Eye (tissue), 1 donor: Measurements from ENCODE around the gene MED9.
A peak's percentile ranks its signal among the peaks of the same experiment; 100 is the strongest.
"Not testable (repeated sequence)": the region's sequence is repeated elsewhere in the genome, so short reads cannot be mapped to it uniquely, and the experiment has no call there.

Experiments
- DNase-seq: peaks from one replicate; pipeline ENCODE4 v3.0.0-alpha.2; 2015

MED9 gene

DNA sequence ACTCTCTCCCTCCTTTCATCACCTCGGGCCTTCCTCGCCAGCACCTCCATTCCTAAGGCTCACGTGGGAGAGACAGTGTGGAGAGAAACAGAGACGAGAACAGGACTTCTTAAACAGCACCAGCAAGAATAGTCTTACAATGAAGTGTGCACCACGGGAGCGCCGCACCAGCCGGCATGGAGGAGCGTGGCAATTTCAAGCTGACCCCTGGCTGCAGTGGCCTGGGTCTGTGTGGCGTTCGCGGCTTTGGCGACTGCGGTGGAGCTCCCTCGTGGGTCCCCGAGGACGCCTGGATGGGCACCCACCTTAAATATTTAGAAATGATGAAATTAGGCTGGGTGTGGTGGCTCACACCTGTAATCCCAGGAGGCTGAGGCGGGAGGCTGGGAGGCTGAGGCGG, 20.5 kb upstream of the MED9 start:
- DNase-seq: no peak

DNA sequence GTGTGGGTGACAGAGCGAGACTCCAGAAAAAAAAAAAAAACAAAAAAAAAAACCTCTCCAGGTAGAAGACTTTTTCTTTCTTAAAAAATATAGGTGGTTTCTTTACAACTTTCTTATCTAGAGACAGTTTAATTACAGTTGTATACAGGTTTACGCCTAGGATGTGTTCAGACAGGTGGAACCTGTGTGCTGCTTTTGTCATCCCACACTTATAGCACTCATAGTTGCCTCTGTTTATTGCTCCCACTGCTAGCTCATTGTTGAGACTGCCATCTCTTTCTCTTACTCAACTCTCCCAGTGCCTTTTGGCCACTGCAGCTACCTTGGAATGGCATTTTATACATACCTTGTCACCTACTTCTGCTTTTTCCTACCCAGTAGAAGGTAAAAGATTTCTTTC, 19.1 kb upstream of the MED9 start:
- no peak for DNase-seq

DNA sequence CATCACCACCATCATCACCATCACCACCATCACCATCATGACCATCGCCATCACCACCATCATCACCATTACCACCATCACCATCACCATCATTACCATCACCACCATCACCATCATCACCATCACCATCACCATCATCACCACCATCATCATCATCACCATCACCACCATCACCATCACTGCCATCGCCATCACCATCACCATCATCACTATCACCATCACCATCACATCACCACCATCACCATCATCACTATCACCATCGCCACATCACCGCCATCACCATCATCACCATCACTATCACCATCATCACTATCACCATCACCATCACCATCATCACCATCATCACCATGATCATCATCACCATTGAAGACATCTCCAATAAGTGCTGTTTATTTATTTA, 16.8 kb upstream of the MED9 start:
- no peak for DNase-seq

DNA sequence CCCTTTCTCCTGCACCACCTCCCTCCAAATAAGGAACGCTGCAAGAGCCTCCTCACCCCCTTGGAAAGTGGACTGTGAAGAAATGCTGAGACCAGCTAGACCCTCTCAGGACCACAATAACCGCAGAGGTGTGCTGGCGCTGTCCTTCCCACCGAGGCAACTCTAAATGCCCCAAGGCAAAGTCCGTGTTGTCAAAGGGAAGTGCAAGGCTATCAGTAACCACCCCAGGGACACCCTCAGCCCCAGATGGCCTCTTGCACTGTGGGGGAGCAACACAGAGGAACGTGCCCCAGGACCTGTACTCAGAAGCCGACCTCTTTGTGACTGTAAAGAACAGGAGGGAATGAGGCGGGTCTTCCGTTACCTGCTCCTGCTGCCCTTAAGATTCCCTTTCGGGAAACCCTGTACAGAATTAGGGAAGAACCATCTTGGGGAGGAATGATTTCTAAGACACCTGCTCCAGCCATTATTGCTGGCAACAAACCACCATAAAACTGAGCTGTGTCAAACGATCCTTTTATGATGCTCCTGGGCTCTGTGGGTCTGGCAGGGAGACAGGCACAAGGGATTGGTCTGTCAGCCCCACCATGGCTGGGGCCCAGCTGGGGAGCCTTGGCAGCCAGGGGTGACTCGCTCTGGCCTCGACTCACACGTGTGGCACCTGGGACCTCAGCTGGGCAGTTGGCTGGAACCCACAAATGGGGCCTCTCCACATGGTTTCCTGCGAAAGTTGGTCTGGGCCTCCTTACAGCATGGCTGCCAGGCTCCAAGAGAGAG, 14.6 kb upstream of the MED9 start:
- no peak for DNase-seq

DNA sequence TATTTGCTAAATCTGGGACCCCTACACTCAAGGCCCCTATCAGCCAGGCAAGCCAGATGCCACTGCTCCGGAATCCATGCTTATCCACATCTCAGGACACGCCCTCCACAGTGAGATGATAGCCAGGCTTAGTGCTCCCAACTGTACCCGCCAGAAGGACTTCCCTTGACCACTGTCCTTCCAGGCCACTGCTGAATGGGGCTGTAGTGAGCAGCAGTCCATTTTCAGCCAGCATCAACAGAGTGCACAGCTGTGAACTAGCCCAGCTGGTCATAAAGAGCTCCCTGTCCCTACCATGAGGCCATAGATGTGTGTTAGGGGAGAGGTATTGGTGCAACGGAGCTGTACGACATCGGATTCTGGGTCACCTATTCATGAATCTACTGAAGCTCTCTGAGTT, 13.0 kb upstream of the MED9 start:
- no peak for DNase-seq

DNA sequence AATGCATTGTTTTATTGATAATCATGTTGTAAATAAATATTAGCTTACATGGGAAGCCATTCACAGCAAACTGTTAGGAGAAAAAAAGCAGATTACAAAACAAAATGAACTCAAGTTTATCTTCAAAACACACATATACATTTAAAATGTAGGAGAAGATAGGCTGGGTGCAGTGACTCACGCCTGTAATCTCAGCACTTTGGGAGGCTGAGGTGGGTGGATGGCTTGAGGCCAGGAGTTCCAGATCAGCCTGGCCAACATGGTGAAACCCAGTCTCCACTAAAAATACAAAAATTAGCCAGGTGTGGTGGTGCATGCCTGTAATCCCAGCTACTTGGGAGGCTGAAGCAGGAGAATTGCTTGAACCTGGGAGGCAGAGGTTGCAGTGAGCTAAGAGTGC, 10.9 kb upstream of the MED9 start:
- DNase-seq: not testable (repeated sequence)

DNA sequence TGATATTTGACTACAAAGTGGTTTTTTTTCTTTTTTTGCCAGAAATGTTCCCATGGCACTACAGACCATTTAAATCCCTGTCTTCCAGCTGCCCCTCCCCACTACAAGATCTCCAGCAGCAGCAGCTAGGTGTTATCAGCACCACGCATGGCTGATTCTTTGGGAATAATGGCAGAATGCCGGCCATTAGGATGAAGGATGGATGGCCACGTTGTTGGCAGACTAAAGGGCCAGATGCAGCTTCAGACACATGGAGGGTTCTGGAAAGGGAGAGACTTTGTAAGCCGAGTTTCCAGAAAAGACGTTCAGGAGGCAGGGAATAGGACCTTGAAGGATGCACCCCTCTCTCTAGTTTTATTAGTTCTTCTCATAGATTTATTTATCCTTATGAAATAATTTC, 10.3 kb upstream of the MED9 start:
- no peak for DNase-seq

DNA sequence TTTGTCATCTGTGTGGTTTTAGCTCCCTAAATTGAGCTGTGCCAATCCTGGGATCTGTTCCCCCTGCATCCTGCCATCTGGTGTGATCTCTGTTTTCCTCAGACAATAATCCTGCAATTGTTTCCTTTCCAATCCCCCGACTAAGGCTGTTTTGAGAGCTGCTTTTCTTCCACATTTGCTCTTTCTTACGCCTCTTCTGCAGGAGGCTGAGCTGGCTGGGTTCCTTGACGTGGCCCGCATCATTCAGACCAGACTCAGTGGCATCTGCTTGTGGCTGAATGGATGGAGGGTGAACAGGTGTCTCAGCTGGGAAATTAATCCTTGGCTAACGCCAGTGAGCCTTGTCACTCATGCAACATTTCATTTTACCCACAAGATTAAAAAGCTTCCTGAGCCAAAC, 9.8 kb upstream of the MED9 start:
- no peak for DNase-seq

GRCh38 chr17:17467720-17468119, 9.1 kb upstream of the MED9 start:
- no peak for DNase-seq

DNA sequence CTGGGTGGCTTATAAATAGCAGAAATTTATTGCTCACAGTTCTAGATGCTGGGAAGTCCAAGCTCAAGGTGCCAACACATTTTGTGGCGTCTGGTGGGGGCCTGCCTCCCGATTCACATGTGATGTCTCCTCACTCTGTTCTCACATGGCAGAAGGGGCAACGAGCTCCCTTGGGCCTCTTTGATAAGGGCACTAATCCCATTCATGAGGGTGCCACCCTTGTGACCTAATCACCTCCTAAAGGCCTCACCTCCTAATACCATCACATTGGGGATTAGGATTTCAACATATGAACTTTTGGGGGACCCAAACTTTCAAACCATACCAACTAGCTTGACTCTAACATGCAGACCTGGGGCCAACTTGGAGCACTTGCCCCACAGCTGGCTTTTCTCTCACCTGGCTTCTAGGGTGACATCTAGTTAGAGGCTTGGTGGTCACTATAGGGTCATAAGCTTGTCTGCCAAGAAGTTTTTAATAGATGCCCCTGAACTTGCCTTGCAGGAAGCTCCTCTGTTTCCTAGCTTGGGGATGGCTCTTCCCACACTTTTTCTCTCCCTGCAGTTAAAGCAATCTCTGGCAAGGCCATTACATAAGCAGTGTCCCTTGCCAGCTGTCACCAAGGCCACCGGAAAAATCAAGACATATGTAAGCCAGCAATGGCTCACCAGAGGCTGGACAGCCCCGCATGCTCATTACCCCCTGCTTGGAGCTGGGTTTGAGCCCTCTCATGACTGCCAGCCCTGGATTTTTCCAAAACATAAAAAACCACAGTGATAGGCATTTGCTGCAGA, 8.4 kb upstream of the MED9 start:
- DNase-seq: no peak

- DNase-seq: no peak
These were observed 7.4 kb upstream of the MED9 start for GRCh38 chr17:17469358-17469757.

- DNase-seq: no peak
These were observed 6.8 kb upstream of the MED9 start for GRCh38 chr17:17469996-17470395.

- no peak for DNase-seq
These were observed 4.4 kb upstream of the MED9 start for GRCh38 chr17:17472333-17472920.

- no peak for DNase-seq
These were observed 2.5 kb upstream of the MED9 start for GRCh38 chr17:17474341-17474740.

DNA sequence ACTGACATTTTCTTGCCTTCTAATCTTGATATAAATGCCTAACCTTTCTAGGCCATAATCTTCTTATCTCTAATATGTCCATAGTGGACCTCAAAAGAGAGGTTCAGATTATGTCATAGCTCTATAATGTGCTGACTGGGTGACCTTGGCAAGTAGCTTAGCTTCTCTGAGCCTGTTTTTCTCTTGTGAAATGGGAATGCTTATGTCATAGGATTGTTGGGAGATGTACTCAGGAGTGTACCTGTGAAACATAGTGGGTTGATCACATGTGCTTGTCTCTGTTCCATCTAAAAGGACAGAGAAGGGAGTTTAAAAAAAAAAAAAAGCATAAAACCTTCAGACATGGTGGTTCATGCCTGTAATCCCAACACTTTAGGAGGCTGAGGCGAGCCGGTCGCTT, 2.4 kb downstream of the MED9 start:
- no peak for DNase-seq

DNA sequence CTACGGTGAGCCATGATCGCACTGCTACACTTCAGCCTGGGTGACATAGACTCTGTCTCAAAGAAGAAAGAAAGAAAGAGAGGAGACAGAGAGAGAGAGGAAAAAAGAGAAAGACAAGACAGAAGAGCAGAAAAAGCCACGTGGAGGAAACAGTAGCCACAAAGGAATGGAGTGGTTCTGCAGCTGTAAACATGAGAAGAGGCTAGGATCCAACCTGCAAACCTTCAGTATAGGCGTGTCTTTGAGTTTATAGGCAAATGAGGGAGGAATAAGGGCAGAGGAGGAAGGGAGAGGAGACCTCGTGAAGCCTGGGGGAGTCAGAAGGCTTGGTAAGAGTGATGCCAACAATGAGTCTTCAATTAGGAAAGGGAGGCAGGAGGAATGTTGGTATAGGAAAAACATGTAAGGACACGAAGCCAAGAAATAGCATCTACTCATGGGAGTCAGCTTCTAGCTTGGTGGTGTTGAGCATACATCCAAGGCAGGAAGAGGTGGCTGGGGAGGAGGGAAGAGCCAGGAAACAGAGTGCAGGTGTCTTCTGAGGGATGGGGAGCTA, 3.9 kb downstream of the MED9 start:
- no peak for DNase-seq

- DNase-seq: no peak
These were observed 5.1 kb downstream of the MED9 start for GRCh38 chr17:17481860-17482259.

- peak; percentile 35 for DNase-seq
These were observed 7.7 kb downstream of the MED9 start for GRCh38 chr17:17484451-17484899.

DNA sequence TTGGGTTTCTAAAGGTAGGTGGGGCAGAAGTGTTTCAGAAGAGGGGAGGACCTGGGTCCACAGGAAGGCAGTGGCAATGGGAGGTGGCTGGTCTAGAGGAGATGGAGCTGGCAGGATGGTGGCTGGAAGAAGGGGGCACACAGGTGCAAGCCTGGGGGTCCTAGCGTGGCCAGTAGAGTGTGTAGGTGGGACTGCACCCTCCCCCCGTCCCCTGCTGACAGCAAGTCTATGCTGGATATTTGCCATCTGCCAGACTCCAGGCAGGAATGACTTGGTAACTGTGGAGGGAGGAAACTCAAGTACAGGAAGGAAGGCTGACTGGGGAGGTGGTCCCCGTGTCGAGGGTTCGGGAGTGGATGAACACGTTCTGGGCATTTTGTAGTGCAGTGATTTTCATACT, 8.6 kb downstream of the MED9 start:
- no peak for DNase-seq

- DNase-seq: not testable (repeated sequence)
These were observed 9.6 kb downstream of the MED9 start for GRCh38 chr17:17486416-17486815.

- no peak for DNase-seq
These were observed 11.2 kb downstream of the MED9 start for GRCh38 chr17:17487998-17488397.

DNA sequence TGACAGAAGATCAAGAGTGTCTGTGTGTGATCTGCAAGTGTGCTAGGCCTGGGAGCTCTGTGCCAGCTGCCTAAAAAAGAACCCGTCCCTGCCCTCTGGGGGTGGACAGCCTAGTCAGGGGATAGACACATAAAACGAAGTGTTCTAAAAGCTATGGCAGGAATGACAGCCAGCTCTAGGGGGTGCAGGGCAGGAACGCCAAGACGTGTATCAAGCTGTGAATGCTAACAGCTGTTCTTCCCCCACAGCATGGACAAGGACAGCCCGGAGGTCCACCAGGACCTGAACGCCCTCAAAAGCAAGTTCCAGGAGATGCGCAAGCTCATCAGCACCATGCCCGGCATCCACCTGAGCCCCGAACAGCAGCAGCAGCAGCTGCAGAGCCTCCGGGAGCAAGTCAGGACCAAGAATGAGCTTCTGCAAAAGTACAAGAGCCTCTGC, 14.3 kb downstream of the MED9 start:
- no peak for DNase-seq

GRCh38 chr17:17491546-17491988, 14.8 kb downstream of the MED9 start:
- peak; percentile 29 for DNase-seq

- no peak for DNase-seq
These were observed 15.3 kb downstream of the MED9 start for GRCh38 chr17:17492085-17492484.
